A549 treated with AZD9567 at 1 μM for 4 hours (cell line): ENCODE results near the gene ZNF385C. TPM values are rescaled to one million over a fixed set of nuclear protein-coding genes. Genes with fewer than 3 reads are reported as not detected.

Source experiments
- total RNA-seq: library from RNA; stranded (reverse); fragments of 200-300 nt; extraction: Qiagen RNA extraction; gene quantifications from 5 replicates; pipeline ENCODE4 v1.2.3, GENCODE V29; 2022; ENCODE audit not compliant: insufficient read depth

The ZNF385C gene
- 0.13 to 0.26 TPM (median 0.20 TPM) in 4 of 5 replicates, not detected in the other for total RNA-seq

GRCh38 chr17:42097691-42098631 is at the start of gene ZNF385C:
ZNF385C (minus strand) TSS chr17:42098473; CDS start chr17:42063056, 35,417 bp downstream.

DNA sequence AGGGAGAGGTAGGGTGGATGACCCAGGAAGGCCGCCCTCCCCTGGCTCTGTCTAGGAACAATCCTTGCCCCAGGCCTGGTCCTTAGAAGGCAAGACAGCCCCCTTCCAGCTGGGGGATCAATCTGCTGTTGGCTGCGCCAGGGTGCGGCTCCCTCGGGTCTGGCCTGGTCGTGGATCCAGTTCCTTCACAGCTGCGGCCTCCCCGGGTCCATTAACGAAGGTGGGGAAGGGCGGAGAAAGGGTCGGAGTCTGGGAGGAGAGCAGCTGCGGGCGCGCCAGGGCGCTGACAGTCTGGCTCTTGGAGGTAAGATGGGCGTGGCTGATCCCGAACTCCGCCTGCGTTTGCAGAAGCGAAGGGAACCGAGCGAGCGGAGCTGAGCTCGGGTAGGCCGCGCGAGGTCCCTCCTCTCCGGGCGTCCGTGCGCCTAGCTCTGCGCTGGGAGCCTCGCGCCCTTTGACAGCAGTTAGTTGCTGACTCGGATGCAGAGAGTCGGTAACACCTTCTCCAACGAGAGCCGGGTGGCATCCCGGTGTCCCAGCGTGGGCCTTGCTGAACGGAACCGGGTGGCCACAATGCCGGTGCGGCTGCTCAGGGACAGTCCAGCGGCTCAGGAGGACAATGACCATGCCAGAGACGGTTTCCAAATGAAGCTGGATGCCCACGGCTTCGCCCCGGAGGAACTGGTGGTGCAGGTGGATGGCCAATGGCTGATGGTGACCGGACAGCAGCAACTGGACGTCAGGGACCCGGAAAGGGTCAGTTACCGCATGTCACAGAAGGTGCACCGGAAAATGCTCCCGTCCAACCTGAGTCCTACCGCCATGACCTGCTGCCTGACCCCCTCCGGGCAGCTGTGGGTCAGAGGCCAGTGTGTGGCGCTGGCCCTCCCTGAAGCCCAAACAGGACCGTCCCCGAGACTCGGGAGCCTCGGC is 24.4 kb upstream of the ZNF385C start, which contains the start of gene HSPB9:
Gene HSPB9 (plus strand): TSS at position 434 of the 933 bp plus-strand sequence. CDS start 47 bp downstream, at position 481.

DNA sequence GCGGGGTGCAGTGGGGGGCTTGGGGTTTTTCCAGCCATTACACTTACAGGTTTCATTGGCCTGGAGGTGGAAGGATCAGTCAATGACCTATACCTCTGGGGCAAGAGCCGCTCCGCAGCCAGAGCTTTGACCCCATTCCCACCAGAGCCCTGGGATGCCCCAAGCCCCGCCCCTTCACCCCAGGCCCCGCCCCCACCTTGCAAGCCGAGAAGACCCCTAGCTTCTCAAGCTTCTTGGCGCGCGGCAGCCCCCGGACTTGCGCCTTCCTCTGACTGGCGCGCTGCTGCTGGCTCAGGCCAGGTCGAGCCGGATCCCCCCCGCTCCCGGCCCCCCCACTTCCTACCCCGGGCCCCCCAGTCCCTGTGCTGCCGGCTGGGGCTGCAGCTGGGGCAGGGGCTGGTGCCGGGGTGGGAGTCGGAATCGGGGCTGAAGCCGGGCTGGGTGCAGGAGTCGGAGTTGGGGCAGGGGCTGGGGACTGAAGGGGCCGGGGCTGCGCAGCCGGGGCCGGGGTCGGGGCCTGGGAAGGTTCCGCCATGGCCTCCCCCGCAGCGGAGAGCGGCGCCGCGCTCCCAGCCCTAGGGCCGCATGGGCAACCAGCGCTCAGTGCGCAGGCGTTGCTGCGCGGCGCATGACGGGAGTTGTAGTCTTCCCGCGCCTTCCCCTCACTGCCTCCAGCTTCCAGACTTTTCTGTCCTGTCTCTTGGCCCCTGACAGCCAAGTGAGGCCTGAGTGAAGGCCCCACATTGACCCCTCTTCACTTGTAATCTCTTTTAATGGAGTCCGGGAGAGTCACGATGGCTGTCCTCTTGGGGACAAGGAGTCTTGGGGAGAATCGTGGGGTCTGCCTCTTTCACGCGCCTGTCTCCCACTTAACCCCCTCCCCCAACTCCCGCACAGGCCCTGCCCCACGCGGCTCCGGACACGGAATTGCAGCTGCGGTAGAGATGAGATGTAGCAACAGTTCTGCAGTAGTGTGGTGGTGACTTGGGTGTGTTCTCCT is 22.8 kb upstream of the ZNF385C start, which contains the start of gene KAT2A:
Gene KAT2A (minus strand): TSS at position 598 of the 1,000 bp plus-strand sequence. CDS start 63 bp downstream, at position 535.

DNA sequence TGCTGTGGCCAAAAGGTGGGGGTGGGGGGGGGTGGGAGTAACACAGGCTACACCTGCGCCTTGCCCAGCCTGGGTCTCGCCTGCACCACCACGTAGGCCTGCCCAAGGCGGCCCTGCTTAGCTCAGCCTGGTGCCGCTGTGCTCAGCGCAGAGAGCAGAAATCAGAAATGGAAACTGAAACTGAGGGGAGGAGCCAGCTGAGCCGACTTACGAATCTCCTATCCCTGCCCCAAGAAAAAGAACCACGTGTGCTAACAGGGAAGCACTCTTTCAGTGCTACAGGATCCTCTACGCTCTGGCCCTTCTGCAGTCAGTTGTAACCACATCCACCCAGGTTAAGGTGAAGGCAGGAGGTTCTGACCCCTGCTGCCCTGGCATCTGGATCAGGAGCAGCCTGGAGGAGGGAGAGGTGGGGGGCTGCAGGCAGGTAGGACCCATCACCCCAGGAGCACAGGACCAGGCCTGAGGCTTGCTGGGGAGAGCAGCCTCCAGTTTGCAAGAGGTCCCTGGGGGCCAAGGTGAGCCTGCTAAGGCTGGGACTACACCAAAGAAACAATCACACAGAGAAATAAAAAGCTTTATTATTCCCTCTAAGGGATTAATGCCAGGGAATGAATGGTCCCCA is 14.4 kb upstream of the ZNF385C start, which contains the start of gene DHX58:
Gene DHX58 (minus strand): TSS at position 163 of the 625 bp plus-strand sequence. CDS start 822 bp downstream, outside the sequence.

DNA sequence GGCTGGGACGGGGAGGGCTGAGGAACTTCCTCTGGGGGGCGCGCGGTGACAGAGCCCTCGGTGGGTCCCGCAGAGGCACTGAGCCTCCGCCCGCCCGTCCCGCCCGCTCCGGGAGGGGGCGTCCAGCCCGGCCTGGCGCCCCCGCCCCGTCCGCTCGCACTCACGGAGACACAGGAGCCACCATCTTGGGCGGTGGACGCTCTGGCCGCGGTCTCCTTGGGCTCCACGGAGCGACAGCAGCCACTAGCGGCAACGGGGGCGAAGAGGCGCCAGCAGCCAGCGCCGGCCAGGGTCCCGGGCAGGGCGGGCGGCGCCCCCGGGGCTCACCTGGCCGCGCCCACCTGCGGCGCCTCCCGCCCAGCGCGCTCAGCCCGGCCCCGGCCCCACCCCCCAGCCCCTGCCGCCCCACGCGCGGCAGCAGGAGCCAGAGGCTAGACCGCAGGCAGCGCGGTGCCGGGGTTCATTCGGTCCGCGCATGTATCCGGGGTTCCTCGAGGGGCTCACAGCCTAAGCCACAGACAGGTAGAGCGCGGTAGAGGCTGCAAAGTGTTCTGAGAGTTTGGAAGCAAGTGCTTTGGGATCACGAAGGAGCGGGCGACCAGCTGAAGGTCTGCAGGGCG is 47.8 kb downstream of the ZNF385C start, which contains the start of gene C17orf113:
Gene C17orf113 (minus strand): TSS at position 209 of the 620 bp plus-strand sequence. CDS start 7,225 bp downstream, outside the sequence.

GRCh38 chr17:42019509-42020404 is 78.5 kb downstream of the ZNF385C start, which contains the start of gene NKIRAS2:
NKIRAS2 (plus strand) TSS chr17:42020090; CDS start chr17:42021578, 1,488 bp downstream.

GRCh38 chr17:42016941-42017865 is 81.1 kb downstream of the ZNF385C start, which contains the start of gene DNAJC7:
DNAJC7 (minus strand) TSS chr17:42017439; CDS start chr17:42017416, 23 bp downstream.

Other genes starting within 250 kb of the ZNF385C start
- 2.8 to 3.2 TPM (median 2.8 TPM) in 5 replicates for gene KLHL11, start 233.1 kb downstream of the ZNF385C start, total RNA-seq
- gene ACLY, start 179.5 kb downstream of the ZNF385C start, total RNA-seq = 243 to 288 TPM (median 264 TPM) in 5 replicates
- gene ODAD4, start 167.9 kb downstream of the ZNF385C start, total RNA-seq = 0.99 to 2.7 TPM (median 1.3 TPM) in 5 replicates
- 67.3 to 81.4 TPM (median 70.7 TPM) in 5 replicates for gene CNP, start 131.7 kb downstream of the ZNF385C start, total RNA-seq
- gene DNAJC7, start 81.0 kb downstream of the ZNF385C start, total RNA-seq = 105 to 127 TPM (median 106 TPM) in 5 replicates
- gene NKIRAS2, start 78.4 kb downstream of the ZNF385C start, total RNA-seq = 33.6 to 48.8 TPM (median 46.7 TPM) in 5 replicates
- gene C17orf113, start 47.9 kb downstream of the ZNF385C start, total RNA-seq = 0.48 to 0.79 TPM (median 0.51 TPM) in 5 replicates
- gene DHX58, start 14.2 kb upstream of the ZNF385C start, total RNA-seq = 0.30 to 0.42 TPM (median 0.38 TPM) in 4 of 5 replicates, not detected in the other
- gene KAT2A, start 22.9 kb upstream of the ZNF385C start, total RNA-seq = 28.0 to 49.2 TPM (median 46.5 TPM) in 5 replicates
- gene HSPB9, start 24.3 kb upstream of the ZNF385C start, total RNA-seq = not detected in 5 replicates
- gene RAB5C, start 56.5 kb upstream of the ZNF385C start, total RNA-seq = 260 to 269 TPM (median 267 TPM) in 5 replicates
- 0.26 to 0.38 TPM (median 0.29 TPM) in 4 of 5 replicates, not detected in the other for gene KCNH4, start 82.7 kb upstream of the ZNF385C start, total RNA-seq
- 0.16 to 0.25 TPM (median 0.22 TPM) in 3 of 5 replicates, not detected in the others for gene HCRT, start 87.0 kb upstream of the ZNF385C start, total RNA-seq
- gene GHDC, start 96.0 kb upstream of the ZNF385C start, total RNA-seq = 10.5 to 19.2 TPM (median 18.5 TPM) in 5 replicates
- gene STAT5B, start 177.9 kb upstream of the ZNF385C start, total RNA-seq = 23.9 to 29.1 TPM (median 27.2 TPM) in 5 replicates
- gene STAT5A, start 190.0 kb upstream of the ZNF385C start, total RNA-seq = 4.8 to 6.0 TPM (median 5.7 TPM) in 5 replicates